ENCODE measurements around the gene AHSP.
"Not testable (repeated sequence)": the region's sequence is repeated elsewhere in the genome, so short reads cannot be mapped to it uniquely, and the experiment has no call there.

AHSP gene

DNA sequence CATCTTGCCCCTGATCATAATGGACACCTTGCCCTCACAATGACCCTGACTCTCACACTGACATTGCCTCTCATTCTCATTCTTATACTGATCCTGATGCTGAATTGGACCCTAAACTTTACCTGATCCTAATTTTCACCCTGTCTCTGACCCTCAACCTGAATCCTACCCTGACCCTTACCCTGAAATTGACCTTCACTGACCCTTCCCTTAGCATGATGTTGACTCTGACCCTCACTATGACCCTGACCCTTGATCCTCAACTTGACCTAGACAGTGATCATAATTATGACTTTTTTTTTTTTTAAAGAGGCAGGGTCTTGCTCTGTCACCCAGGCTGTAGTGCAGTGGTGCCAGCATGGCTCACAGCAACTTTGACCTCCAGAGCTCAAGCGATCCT, 3.4 kb downstream of the AHSP start:
- no peak for DNase-seq (ENCODE audit: low read depth in 2 of 2)

DNA sequence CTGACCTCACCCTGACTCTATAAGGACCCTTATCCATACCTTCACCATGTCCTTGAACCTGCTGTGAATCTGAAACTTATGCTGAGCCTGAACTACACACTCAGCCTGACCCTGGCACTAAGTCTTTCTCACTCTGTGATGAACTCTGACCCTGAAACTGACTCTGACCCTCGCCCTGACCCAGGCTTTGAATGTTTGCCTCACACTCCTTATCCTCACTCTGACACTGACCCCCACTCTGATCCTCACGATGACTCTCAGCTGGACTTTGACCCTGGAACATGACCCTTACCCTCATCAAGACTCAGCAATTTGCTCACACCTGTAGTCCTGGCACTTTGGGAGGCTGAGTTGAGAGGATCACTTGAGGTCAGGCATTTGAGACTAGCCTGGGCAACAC, 4.4 kb downstream of the AHSP start:
- DNase-seq (ENCODE audit: low read depth in 2 of 2): no peak

DNA sequence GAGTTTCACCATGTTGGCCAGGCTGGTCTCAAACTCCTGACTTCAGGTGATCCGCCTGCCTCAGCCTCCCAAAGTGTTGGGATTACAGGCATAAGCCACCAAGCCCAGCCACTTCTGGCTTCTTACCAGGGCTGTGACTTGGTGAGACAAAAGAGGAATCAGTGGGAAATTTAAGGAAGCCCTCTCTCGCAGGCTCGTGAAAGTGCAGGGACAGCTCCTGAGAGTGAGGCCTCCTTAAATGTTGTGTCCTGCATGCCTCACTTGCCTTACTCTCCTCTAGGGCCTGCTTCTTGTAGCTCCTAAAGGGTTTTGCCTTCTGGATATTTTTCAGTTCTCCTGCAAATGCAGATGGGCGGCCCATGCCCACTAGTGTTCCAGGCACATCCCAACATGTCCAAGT, 5.2 kb downstream of the AHSP start:
- DNase-seq (ENCODE audit: low read depth in 2 of 2): no peak

DNA sequence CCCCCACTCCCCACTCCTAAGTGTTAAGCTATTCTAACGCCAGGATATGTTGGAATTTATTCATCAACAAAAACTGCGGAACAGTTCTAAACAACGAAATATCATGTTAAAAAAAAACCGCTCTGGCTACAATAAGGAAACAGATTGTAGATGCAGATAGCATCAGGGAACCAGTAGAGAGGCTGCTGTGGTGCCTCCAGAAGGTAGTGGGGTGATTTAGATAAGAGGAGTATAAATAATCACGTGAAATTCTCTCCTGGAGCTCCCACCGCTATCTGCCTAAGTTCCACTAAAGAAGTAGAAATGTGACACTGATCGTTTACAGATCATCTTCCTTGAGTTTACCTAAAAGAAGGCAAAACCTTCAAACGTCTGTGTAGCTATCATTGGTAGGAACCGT, 8.0 kb downstream of the AHSP start:
- DNase-seq (ENCODE audit: low read depth in 2 of 2): no peak

DNA sequence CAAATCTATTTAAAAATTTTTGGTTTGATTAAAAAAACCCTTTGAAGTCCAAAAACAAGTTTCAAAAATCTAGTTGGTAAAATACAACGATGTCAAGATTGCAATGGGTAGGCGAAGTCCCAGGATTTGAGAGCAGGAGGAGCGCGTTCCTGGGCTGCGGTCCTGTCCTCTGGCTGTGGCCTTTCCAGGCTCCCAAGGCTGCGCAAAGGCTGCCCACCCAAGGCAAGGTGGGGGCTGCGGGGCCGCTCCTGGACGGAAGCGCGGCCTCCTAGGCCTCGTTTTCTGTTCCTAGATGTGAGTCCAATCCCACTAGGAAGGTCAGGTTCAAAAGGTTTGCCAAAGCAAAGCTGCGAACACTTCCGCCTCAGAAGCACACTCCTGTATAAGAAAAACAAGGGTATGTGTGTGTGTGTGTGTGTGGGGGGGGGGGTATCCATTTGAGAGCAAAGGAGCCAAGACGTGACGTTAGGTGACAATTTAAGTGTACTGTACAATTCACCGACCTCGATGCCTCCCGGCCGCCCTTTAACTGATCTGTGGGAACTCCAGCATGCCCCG, 9.2 kb downstream of the AHSP start:
- DNase-seq (ENCODE audit: low read depth in 2 of 2): no peak

DNA sequence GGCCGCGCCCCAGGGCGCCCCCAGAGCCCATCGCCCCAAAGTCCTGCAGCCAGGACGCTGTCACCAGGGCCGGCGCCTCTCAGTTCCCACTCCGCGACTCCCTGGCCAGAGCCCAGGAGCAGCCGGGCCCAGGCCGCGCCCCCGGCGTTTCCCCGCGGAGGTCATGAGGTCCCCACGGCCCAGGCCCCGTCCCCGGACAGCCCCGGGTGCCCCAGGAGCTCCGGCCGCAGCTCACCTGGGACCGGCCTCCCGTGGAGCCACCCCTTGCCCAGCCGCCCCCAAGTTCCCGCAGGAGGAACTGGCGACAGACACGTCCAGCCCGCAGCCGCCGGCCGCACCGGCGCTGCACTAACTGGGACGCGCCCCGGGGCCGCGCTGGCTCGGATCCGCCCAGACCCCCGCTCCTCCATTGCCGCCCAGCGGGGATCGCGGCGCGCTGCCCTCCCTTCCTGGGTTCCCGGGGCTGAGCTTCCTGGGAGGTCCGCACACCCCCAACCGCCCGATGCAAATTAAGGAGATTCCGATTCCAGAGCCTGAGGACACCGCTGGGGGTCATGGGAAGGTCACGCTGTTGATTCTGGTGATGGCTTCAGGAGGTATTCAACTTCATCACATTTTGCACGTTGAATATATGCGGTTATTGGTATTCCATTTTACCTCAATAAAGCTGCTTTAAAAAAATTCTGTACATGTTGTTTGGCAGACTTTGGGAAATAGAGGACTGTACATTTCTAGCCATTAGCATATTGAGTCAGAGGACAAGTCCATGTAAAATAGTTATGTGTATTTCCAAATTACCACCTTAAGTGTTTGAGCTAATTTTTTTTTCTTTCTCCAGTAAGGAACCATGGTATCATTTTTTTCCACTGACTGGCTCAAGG, 9.9 kb downstream of the AHSP start:
- DNase-seq (ENCODE audit: low read depth in 2 of 2): no peak

DNA sequence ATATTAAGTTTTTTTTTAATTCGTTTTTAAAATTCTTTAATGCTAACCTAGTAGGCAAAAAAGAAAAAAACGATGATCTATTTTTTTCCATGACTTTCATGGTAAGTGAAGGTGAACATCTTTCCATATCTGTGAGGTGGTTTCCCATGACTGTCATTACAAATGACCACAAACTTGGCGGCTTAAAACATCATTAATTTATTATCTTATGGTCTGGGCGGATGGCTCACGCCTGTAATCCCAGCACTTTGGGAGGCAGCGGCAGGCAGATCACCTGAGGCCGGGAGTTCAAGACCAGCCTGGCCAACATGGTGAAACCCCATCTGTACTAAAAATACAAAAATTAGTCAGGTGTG, 10.5 kb downstream of the AHSP start:
- not testable (repeated sequence) for DNase-seq (ENCODE audit: low read depth in 2 of 2)

DNA sequence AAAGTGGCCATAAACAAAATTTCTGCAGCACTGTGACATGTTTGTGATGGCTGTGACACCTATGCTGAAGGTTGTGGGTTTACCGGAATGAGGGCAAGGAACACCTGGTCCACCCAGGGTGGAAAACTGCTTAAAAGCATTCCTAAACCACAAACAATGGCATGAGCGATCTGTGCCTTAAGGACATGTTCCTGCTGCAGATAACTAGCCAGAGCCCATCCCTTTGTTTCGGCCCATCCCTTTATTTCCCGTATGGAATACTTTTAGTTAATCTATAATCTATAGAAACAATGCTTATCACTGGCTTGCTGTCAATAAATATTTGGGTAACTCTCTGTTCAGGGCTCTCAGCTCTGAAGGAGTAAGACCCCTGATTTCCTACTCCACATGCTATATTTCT, 12.1 kb downstream of the AHSP start:
- DNase-seq (ENCODE audit: low read depth in 2 of 2): not testable (repeated sequence)

DNA sequence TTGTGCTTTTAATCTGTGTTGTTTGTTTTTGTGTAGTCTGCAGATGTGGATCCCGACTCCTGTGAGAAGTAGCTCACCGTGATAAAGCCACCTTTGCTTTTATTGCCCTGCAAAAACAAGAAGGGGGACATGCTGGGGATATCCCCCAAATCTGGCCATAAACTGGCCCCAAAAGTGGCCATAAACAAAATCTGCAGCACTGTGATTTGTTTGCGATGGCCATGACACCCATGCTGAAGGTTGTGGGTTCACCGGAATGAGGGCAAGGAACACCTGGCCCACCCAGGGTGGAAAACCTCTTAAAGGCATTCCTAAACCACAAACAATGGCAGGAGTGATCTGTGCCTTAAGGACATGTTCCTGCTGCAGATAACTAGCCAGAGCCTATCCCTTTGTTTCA, 15.1 kb downstream of the AHSP start:
- no peak for DNase-seq (ENCODE audit: low read depth in 2 of 2)

DNA sequence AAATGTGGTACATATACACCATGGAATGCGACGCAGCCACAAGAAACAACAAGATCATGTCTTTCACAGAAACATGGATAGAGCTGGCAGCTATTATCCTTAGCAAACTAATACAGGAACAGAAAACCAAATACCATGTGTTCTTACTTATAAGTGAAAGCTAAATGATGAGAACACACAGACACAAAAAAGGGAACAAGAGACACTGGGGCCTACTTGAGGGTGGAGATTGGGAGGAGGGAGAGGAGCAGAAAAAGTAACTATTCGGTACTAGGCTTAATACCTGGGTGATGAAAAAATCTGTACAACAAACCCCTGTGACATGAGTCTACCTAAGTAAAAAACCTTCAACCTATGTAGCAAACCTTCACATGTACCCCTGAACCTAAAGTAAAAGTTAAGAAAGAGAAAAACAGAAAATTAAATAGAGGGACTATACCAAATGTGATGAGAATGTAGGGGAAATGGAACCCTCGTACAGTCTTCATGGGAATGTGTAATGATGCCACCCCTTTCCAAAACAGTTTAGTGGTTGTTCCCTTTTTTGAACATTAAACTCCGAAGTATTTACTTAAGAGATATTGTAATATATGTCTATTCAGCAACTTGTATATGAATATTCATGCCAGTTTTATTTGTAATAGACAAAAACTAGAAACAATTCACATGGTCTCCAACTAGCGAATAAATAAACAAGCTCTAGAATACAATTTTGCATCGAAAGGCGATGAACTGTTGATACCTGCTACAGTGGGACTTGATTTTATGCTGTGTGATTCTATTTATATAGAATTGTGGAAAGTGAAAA, 33.9 kb downstream of the AHSP start:
- DNase-seq (ENCODE audit: low read depth in 2 of 2): no peak

DNA sequence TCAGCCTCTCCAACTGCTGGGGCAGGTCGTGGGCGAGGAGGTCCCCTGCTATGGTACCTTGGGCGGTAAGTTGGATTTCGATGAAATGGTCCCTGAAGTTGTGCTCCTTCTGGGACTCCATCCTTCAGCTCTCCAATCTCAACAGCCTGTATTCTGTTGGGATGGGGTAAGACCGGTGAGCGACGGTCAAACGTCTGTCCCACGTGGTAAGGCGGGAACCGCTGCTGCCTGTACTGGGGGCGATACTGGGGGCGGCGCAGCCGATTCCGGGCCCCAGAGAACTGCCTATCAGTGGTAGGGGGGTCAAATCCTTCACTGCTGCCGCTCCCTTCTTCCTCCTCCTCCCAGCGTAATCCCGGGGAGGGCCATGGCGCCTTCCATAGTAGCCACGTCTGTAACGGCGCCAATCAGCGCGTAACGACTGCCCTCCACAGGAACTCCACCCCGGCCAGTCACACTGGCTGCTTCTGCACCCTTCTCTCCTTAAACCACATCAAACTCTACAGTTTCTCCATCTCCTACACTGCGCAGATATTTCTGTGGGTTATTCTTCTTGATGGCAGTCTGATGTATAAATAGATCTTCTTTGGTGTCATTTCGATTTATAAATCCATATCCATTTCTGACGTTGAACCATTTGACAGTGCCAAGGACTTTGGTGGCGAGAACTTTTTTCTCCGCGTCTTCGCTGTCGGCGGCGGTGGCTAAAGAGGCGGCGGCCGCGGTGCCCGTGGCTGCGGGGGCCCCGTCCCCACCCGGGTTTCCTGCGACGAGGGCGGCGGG, 41.1 kb downstream of the AHSP start:
- DNase-seq (ENCODE audit: low read depth in 2 of 2): no peak

DNA sequence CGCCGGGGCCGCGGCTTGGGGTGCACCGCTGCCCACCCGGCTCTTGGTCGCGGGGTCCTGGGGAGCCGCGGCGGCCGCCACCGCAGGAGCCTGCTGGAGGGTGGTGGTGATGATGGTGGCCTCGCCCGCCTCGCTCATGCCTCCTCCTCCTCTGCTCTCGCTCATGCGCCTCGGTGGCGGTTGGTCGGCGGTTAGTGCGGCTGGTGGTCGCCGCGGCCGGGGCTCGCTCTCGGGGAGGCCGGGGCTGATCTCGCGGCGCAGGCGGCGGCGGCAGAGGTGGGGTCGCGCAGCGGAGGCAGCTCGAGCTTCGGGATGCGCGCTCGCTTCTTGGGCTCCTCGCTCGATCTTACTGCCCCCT, 41.6 kb downstream of the AHSP start:
- DNase-seq (ENCODE audit: low read depth in 2 of 2): no peak

DNA sequence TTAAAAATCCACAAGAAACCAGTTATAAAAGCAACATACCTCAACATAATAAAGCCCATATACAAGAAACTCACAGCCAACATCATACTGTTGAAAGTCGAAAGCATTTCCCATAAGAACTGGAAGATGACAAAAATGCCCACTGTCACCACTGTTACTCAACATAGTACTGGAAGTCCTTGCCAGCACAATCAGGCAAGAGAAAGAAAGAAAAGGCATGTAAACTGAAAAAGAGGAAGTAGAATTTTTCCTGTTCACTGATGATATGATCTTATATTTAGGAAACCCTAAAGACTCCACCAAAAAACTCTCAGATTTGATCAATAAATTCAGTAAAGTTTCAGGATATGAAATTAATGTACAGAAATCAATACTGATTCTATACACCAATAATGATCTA, 45.1 kb downstream of the AHSP start:
- no peak for DNase-seq (ENCODE audit: low read depth in 2 of 2)

DNA sequence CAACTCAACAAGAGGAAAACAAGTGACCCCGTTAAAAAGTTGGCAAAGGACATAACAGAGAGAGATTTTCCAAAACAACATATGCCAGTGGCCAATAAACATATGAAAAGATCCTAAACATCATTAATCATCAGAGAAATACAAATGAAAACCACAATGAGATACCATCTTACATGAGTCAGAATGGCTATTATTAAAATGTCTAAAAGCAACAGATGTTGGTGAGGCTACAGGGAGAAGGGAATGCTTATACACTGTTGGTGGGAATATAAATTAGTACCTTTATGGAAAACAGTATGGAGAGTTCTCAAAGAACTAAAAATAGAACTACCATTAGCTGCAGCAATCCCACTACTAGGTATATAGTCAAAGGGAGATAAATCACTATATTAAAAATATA, 46.5 kb downstream of the AHSP start:
- not testable (repeated sequence) for DNase-seq (ENCODE audit: low read depth in 2 of 2)

DNA sequence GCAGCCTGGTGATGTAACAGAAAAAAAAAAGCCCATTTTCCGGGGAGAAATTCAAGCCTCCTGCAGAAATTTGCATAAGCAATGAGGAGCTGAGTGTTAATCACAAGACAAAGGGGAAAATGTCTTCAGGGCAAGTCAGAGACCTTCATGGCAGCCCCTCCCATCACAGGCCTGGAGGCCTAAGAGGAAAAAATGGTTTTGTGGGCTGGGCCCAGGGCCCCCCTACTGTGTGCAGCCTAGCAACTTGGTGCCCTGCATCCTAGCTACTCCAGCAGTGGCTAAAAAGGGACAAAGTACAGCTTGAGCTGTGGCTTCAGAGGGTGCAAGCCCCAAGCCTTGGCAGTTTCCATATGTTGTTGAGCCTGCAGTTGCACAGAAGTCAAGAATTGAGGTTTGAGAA, 49.7 kb downstream of the AHSP start:
- no peak for DNase-seq (ENCODE audit: low read depth in 2 of 2)
